ENCODE measurements around the gene OR51A2.

GRCh38 chr11:4962816-4963215 lies 7.3 kb upstream of the OR51A2 start:
- TF ChIP-seq EZH2phosphoT487 (IDR thresholded peaks at IDR 0.05; ENCODE audit: insufficient read depth, low read depth) (no peak), EZH2 (IDR thresholded peaks at IDR 0.05; ENCODE audit: insufficient read depth, poor library complexity, severe bottlenecking) (no peak)

Data from GM23248 (cell line).